ENCODE measurements around the gene ADAMTSL3.

Gene ADAMTSL3, protein sequence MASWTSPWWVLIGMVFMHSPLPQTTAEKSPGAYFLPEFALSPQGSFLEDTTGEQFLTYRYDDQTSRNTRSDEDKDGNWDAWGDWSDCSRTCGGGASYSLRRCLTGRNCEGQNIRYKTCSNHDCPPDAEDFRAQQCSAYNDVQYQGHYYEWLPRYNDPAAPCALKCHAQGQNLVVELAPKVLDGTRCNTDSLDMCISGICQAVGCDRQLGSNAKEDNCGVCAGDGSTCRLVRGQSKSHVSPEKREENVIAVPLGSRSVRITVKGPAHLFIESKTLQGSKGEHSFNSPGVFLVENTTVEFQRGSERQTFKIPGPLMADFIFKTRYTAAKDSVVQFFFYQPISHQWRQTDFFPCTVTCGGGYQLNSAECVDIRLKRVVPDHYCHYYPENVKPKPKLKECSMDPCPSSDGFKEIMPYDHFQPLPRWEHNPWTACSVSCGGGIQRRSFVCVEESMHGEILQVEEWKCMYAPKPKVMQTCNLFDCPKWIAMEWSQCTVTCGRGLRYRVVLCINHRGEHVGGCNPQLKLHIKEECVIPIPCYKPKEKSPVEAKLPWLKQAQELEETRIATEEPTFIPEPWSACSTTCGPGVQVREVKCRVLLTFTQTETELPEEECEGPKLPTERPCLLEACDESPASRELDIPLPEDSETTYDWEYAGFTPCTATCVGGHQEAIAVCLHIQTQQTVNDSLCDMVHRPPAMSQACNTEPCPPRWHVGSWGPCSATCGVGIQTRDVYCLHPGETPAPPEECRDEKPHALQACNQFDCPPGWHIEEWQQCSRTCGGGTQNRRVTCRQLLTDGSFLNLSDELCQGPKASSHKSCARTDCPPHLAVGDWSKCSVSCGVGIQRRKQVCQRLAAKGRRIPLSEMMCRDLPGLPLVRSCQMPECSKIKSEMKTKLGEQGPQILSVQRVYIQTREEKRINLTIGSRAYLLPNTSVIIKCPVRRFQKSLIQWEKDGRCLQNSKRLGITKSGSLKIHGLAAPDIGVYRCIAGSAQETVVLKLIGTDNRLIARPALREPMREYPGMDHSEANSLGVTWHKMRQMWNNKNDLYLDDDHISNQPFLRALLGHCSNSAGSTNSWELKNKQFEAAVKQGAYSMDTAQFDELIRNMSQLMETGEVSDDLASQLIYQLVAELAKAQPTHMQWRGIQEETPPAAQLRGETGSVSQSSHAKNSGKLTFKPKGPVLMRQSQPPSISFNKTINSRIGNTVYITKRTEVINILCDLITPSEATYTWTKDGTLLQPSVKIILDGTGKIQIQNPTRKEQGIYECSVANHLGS (N-terminal part only)

DNA sequence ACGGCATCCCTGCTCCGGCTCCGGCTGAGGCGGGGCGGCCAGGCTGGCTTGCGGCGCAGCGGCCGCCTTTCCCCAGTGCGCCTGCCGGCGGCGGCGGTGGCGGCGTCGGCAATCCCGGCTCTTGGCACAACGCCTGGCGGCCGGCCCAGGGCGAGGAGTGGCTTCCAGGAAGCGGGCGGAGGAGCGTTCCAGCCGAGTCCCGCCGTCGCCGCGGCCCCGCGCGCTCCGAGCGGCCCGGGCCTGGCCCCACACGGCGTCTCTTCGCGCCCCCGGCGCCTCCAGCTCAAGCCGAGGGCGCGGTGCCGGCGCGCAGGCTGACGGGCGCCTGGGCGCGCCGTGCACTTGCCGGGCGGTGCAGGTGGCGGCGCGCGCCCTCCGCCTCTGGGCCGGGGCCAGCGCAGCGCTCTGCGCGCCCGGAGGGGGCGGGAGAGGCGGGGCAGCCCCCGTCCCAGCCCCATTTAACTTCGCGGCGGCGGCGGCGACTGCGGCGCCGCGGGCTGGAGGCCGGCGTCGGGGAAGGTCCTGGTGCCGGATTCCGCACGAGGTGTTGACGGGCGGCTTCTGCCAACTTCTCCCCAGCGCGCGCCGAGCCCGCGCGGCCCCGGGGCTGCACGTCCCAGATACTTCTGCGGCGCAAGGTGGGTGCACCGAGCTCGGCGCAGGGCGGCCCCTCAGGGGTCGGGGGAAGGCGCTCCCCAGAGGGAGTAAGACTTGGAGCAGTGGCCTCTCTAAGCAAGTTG lies at the start of gene ADAMTSL3:
TSS of gene ADAMTSL3 (plus strand) at position 485 of the 740 bp plus-strand sequence. CDS start 1,639 bp downstream, outside the sequence.
- no peak for DNase-seq (ENCODE audit: low read depth in 2 of 2)

DNA sequence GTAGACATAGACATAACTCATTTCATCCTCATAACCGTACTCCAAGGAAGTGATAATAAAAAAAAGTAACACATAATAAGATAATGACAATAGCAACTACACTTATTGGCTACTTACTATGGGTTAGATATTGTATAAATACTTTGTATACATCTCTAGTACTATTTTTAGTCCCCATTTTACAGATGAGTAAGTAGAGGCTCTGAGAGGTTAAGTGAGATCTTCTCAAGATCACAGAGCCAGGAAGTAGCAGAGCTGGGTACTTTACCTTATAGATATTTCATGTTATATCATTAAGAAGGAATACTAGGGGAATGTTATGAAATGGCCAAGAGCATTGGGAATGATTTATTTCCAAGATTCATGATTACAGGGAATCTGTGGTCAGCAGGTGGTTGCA lies 49.4 kb upstream of the ADAMTSL3 start:
- DNase-seq (ENCODE audit: low read depth in 2 of 2): no peak

DNA sequence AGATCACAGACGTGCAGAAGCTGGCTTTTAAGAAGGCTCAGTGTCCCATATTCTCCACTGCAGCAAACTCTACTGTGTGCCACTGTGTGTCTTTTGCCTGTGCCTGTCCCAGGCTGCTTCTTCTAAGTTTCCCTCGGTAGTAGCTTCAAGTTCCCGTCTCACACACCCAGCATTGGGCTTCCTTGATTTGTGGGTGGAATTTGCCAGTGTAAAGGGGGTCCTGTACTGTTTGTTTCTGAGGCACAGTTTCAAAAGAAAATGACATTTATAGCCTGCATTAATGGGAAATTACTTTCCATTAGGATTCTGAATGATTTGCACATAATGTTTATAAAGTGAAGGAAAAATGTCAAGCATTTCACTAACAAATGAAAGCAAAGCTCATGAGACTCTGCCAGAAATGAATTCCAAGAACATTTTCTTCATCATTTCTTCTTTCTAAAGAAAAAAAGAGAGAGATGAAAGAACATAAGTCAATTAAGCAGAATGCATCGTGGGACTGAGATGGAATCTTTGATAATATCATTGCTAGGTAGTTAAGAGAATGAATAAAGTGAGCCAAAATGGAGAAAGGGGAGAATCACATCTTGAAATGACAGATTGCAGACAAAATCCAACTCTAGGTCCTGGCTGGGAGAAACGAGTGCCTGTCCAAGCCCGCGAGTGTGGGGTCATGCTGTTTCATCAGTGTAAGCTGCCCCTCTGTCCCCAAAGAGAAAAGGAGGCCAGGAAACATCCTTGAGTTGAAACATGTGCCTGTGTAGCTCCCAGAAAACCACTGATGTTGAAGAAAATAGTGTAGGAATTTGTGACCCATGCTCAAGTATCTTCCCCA lies 48.6 kb upstream of the ADAMTSL3 start:
- no peak for DNase-seq (ENCODE audit: low read depth in 2 of 2)

DNA sequence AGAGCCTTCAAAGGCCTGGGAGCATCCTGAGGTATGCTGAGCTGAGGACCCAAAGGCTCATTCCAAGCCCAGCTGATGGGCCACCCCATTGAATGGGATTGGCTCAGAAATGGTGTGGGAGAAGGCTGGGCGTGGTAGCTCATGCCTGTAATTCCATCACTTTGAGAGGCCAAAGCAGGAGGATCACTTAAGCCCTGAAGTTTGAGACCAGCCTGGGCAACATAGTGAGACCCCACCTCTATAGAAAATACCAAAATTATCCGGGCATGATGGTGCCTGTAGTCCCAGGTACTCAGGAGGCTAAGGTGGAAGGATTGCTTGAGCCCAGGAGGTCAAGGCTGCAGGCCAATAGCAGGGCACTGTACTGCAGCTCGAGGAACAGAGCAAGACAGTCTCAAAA lies 43.8 kb upstream of the ADAMTSL3 start:
- no peak for DNase-seq (ENCODE audit: low read depth in 2 of 2)

DNA sequence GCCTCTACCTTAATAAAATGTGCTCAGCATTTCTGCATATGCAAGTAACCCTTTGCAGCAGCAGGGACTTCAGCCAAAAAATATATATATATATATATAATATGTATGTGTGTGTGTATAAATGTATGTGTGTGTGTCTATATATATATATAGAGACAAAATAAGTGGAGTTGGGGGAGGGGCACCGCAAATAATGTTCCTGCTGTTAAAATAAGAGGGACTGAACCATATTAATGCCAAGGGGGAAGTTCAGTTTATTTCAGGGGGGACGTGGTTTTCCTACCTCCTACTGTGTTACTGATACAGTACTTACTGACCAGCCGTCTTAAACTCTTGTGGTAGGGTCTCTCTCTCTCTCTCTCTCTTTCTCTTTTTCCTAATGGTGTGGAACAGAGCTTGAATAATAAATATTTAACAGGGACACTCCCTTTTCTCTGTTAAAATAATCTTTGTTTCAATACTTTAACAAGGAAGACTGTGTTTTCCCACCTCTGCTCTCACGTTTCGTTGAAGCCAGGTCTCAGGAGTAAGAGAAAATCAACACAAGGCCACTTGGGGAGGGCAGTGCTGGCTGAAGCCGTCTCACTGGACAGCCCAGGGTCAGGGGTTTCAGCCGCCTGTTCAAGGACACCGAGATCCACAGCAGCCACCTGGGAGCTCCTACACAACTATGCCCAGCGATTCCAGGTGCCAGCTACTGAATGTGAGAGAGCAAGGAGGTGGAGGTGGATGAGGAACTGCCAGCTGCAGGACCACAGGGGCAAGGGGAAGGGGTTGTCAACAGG lies 42.8 kb upstream of the ADAMTSL3 start:
- DNase-seq (ENCODE audit: low read depth in 2 of 2): no peak

DNA sequence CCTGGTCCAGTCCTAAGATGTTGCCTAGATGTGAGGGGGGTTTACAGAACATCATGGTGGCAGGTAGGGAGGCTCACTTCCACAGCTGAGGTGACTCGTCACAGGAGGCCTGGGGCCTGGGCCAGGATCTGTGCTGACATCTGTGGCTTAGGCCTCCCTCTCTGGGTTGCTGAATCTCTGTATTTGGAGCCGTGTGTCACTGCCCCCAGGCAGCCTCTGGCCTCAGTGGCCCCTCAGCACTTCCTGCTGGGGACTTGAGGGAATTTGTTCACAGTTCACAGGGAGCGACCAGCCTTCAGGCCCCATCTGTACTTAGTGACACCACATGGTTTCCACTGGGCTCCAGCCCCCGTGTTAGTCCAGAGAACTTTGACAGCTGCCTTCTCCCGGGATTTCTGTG lies 41.7 kb upstream of the ADAMTSL3 start:
- DNase-seq (ENCODE audit: low read depth in 2 of 2): no peak

DNA sequence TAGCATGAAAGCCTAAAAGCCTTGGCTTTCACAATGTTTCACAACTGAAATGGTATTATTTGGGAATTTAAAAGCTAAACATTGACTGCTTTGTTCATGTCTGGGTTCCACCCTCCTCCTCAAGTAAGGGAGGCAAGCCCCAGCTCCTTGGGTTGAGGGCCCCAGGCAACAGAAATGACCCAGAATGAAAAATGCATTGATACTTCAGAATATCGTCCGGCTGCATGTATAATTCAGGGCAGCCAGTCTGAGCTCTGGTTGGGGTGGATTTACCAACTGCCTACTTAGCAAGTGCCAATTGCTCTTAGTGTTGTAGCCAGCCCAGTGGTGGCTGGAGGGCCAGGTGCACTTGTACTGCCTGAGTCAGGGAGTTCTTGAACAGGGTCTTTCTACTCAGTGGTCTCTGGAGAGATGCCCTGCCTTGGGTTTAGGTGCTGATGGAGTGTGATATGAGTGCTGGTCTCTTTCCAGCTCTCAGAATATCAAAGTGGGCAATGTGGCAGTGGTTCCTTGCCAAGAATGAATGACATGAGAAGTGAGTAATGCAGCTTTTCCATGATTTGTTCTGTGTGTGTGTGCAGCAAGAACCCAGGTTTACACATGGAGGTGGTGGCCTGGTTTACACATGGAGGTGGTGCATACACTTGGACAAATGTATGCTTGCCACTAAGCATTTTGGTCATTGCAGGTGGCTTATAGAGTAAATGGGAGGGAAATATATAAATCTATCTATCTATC lies 40.9 kb upstream of the ADAMTSL3 start:
- DNase-seq (ENCODE audit: low read depth in 2 of 2): no peak

DNA sequence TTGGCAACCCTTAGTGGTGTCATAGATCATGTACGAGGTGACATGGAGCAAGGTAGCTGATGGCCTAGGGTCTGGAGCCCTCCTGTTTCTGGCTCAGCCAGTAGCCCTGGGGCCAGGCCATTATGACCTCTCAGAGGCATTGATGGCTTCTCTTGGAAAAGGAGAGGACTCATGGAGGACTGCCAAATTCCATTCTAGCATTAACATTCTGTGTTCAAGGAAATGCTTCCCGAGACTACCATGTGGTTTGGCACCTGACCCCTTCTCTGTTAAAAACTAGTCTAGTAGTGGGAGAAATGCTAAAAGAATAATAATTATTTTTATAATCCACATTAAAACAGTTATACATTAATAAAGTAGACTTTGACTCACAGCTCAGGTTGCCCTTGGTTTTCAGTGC lies 40.2 kb upstream of the ADAMTSL3 start:
- no peak for DNase-seq (ENCODE audit: low read depth in 2 of 2)

DNA sequence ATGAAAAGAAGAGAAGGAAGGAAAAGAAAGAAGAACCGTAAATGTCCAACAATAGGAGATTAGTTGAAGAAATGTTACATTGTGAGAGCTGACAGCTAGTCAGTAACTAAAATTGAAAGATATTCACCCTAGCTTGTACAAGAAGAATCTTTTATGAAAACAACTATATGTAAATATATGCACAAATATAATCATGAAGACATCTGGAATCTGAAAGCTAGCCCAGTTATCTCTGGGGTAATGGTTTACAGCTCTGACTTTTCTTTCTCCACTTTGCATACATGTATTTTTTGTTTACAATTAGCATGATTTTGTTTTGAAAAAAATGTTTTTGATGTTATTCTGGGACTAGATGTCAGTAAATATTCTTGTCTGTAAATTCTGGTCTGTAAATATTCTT lies 37.1 kb upstream of the ADAMTSL3 start:
- DNase-seq (ENCODE audit: low read depth in 2 of 2): no peak

DNA sequence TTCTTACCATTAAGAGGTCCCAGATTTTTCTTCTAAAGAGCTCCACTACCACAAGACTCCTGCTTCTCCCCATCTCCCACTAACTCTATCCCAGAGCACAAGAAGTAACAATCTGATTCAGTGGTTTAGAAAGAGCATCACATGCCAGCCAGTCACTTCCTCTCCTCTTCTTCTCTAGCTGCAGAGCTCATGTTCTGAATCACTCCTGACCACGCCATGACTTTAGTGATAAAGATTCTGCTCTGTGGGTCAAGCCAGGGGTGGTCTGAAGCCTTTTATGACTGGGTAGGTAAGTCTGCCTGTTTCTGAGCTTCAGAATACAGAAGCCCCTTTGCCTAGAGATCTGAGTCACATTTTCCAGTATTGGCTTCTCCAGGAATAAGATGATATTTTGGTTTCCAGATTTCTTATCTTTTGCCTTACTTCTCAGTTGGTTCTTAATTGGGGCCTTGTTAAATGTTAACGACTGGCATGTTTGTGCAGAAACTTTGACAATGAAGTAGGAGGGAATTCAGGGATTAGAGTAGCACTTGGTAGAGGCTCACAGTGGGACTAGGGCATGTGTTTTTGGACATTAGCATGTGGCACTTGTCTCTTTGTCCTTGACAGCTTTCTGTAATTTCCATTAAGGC lies 27.6 kb upstream of the ADAMTSL3 start:
- no peak for DNase-seq (ENCODE audit: low read depth in 2 of 2)

DNA sequence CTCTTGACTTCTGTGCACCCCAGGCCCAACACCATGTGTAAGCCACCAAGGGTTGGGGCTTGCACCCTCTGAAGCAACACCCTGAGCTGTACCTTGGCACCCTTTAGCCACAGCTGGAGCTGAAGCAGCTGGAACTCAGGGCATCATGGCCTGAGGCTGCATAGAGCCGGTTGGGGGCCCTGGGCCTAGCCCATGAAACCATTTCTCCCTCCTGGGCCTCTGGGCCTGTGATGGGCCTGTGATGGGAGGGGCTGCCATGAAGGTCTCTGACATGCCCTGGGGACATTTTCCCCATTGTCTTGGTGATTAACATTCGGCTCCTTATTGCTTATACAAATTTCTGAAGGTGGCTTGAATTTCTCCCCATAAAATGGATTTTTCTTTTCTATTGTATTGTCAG lies 22.4 kb upstream of the ADAMTSL3 start:
- no peak for DNase-seq (ENCODE audit: low read depth in 2 of 2)

DNA sequence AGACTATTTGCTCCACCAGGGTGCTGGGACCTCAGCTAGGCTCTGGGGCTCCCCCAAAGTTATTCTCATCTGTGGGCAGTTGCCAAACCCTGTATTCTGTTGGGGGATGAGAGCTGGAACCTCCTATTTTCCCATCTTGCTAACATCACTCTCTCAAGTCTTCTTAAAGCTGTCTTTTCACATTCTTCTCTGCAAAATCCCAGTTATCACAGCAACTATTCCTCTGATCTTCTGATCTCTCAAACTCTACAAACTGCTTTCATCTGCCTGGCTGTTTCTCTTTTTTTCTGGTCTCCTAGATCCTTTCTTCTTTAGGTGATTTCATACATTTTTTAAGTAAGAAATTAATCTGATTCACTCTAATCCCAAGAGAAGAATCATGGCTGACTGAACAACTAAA lies 10.7 kb upstream of the ADAMTSL3 start:
- no peak for DNase-seq (ENCODE audit: low read depth in 2 of 2)

DNA sequence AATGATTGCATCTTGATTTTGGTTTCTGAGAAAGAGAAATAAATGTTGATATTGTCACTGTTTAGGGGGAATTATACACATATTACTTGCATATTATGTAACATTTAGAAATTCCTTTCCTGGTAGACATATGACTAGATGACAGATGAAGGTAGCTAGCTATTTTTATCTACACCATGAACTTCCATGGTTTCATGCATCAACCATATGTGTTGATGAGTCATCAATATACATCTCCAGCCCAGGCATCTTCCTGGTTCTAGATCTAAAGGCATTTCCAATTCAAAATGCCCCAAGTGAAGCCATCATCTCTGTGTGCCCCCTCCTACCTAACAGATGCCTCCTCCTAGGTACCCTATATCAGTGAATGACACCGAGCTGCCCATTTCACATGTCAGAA lies 9.5 kb upstream of the ADAMTSL3 start:
- DNase-seq (ENCODE audit: low read depth in 2 of 2): no peak

DNA sequence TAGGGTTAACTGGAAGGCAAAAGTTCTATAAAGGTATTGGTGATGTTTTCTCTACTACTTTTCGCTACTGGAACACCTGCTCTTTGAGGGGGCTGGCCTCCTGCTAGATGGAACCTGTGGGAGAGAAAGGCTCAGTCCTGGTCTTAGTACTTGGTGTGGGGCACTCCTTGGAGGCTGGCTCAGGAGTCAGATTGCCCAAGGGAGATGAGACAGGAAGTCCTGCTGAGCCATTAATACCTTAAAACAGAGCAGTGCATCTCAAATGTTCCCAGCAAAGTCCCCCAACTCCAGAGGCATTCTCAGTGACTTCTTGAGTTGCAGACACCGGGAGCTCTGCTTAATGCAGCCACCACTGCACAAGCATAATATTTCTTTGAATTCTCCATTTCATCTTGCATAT lies 3.1 kb upstream of the ADAMTSL3 start:
- no peak for DNase-seq (ENCODE audit: low read depth in 2 of 2)

DNA sequence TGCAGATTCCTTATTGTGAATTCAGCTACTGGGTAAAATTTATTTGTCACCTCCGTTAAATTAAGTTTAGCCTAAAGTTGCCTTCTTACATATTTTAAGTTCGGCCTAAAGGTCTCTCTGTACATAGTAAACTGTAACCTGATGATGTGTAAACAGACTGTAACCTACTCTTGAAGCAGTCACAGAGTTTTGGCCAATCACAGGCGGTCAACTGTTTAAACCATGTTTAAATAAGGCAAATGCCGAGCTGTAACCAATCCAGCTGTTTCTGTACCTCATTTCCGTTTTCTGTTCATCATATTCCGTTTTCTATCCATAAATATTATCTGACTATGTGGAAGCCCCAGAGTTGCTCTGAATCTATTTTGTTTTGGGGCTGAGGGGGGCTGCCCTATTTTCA lies 2.4 kb upstream of the ADAMTSL3 start:
- no peak for DNase-seq (ENCODE audit: low read depth in 2 of 2)

DNA sequence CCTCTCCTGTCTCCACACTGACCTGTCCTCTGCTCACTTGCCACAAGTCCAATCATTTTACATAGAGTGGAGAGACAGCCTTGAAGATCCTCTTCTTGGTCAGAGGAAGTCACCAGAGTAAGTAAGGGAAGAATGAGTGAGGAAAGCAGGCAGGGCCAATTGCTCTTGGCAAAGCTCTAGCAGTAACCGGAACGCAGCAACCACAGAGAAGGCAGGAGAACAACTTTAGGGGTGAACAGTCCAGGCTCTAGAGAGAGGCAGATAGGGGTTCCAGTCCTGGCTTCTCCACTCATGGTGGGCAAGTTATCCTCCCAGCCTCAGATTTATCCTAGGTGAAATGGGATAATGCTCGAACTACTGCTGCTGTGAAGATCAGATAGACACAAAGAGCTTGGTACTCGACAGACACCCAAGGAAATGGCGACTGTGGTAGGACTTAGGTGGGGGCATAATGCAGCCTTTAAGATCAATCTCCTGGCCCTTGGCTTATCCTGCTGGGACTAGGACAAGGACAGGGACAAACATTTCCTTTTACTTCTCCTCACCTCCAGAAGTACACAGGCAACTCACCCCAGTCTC lies 1.2 kb upstream of the ADAMTSL3 start:
- DNase-seq (ENCODE audit: low read depth in 2 of 2): no peak

DNA sequence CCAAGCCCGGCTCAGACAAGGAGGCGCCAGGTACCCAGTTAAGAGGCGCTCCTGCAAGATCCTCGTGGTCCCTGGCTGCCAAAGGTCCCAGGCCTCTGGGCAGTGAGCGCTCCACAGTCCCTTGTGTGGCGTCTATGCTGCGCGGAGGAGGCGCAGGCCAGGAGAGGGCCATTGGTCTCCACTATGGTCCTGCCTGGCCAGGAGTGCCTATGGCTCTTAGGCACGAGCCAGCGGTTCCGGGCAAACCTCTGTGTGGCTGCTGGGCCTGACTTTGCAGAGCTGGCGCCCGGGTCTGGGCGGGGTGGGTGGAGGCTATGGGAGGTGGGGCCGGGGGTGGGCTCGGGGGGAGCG lies 660 bp upstream of the ADAMTSL3 start:
- no peak for DNase-seq (ENCODE audit: low read depth in 2 of 2)

Data from stimulated activated CD8-positive, alpha-beta memory T cell treated with anti-CD3 and anti-CD28 coated beads, Interleukin-7, amount 100 ng/mL, for 4 hours (primary cell).